Sigmoid colon (tissue), 4 donors: ENCODE results near the gene PHF14.

Source experiments
- POLR2A ChIP-seq, 2 donors: fragments of 450-650 bp; IDR thresholded peaks; one replicate each; pipeline ENCODE4 v1.6.1; 2016; ENCODE audit warnings: antibody characterized with exemption in 2 of 2, mild to moderate bottlenecking in 2 of 2, moderate library complexity in 2 of 2
- POLR2AphosphoS5 ChIP-seq, 4 donors: sonication (generic); formaldehyde crosslinking; IDR thresholded peaks; one replicate each; pipeline ENCODE4 v1.6.1; 2017; ENCODE audit warnings: antibody characterized with exemption in 4 of 4

GRCh38 chr7:11039974-11040373 lies 66.3 kb downstream of the PHF14 start:
- no peak for TF ChIP-seq POLR2A (IDR thresholded peaks at IDR 0.05)
- TF ChIP-seq POLR2AphosphoS5 (IDR thresholded peaks at IDR 0.05) = no peak
